K562 (cell line): ENCODE results near the gene KRTAP15-1. TPM values are rescaled to one million over a fixed set of nuclear protein-coding genes. Genes with fewer than 3 reads are reported as not detected.

Experiments
- ATAC-seq: fragments of 200-7000 bp; cut with Tn5 transposase; 3 replicates; pipeline ENCODE4 v1.9.1; 2020; ENCODE audit warnings: moderate library complexity
- BruUV-seq: library from RNA; stranded (reverse); fragments of 400-500 nt; replicated peaks from 2 replicates; lab custom pipeline; 2021; lab: Mats Ljungman, UMichigan
- CTCF ChIA-PET: fragments of 300-600 bp; formaldehyde crosslinking; extraction: SDS; loops from one replicate; lab custom pipeline; 2021; ENCODE audit warnings: low intra/inter-chr PET ratio; lab: Yijun Ruan, JAX
- POLR2A ChIA-PET: fragments of 300-600, 350-650 bp; sonication (Branson Sonifier 250); formaldehyde crosslinking; extraction: SDS; loops from one replicate; lab custom pipeline; 2021; ENCODE audit warnings: antibody characterized with exemption, inconsistent platforms; lab: Yijun Ruan, JAX
- DNase-seq, 4 experiments: peaks; one replicate each; pipeline versions ENCODE4 v3.0.0 to v3.0.0-alpha.2; 2011 to 2018; ENCODE audit warnings: low spot score in 3 of 4, mixed read lengths in 3 of 4; ENCODE audit errors: extremely low read depth in 1 of 4
- FAIRE-seq: peaks from 2 replicates; lab custom pipeline; 2011; peaks lifted over from hg19 to GRCh38; lab: Jason Lieb, UNC
- H2AFZ ChIP-seq: 2 replicates; pipeline ENCODE4 v1.6.0; 2011; ENCODE audit warnings: low read depth, low read length, control low read depth, inconsistent platforms
- H3K27ac ChIP-seq: fragments of 200-600 bp; 3 replicates; pipeline ENCODE4 v1.8.0; 2011; ENCODE audit warnings: low read depth, mild to moderate bottlenecking, control low read depth, inconsistent platforms, low read length, moderate library complexity, mixed read lengths; ENCODE audit errors: extremely low read depth
- H3K27me3 ChIP-seq, 2 experiments: fragments of 300-600 bp in 1 of 2; 2 replicates in 1 of 2; 3 replicates in 1 of 2; pipeline versions ENCODE4 v1.6.0 to v1.8.0; 2011; ENCODE audit warnings: inconsistent platforms in 2 of 2, low read length in 2 of 2, mild to moderate bottlenecking in 1 of 2, mixed read lengths in 1 of 2, moderate library complexity in 1 of 2; ENCODE audit not compliant: control insufficient read depth in 2 of 2, insufficient read depth in 2 of 2
- H3K36me3 ChIP-seq: fragments of 300-600 bp; 3 replicates; pipeline ENCODE4 v1.8.0; 2011; ENCODE audit warnings: mild to moderate bottlenecking, low read length, inconsistent platforms; ENCODE audit not compliant: control insufficient read depth, insufficient read depth
- H3K4me1 ChIP-seq, 2 experiments: fragments of 200-600 bp in 1 of 2; replicated peaks in 1 of 2; 2 replicates in 1 of 2; 3 replicates in 1 of 2; pipeline versions ENCODE4 v1.5.1 to v1.8.0; 2011; ENCODE audit warnings: inconsistent platforms in 2 of 2, low read length in 2 of 2, mild to moderate bottlenecking in 1 of 2, mixed read lengths in 1 of 2, moderate library complexity in 1 of 2; ENCODE audit not compliant: control insufficient read depth in 2 of 2, insufficient read depth in 2 of 2
- H3K4me2 ChIP-seq: 2 replicates; pipeline ENCODE4 v1.6.1; 2011; ENCODE audit warnings: low read length, control low read depth, inconsistent platforms, mixed read lengths; ENCODE audit not compliant: insufficient read depth
- H3K4me3 ChIP-seq: fragments of 200-600 bp; sonication (generic), shearing (Covaris generic); 2 replicates; pipeline ENCODE4 v1.5.1; 2016; ENCODE audit warnings: control low read depth, inconsistent platforms
- H3K79me2 ChIP-seq: fragments of 200-600 bp; 3 replicates; pipeline ENCODE4 v1.8.0; 2011; ENCODE audit warnings: low read length, inconsistent platforms; ENCODE audit not compliant: control insufficient read depth, insufficient read depth
- H3K9ac ChIP-seq, 2 experiments: 2 replicates each; pipeline versions ENCODE4 v1.6.0 to v1.6.1; 2011; ENCODE audit warnings: low read depth in 2 of 2, low read length in 2 of 2, control low read depth in 1 of 2, inconsistent platforms in 1 of 2, mild to moderate bottlenecking in 1 of 2, mixed read lengths in 1 of 2; ENCODE audit not compliant: insufficient read depth in 1 of 2
- H3K9me1 ChIP-seq: one replicate; pipeline ENCODE4 v1.6.0; 2011; ENCODE audit warnings: inconsistent platforms, mild to moderate bottlenecking, low read length, moderate library complexity; ENCODE audit not compliant: control insufficient read depth, insufficient read depth
- H3K9me3 ChIP-seq: replicated peaks from 2 replicates; pipeline ENCODE4 v1.5.1; 2011; ENCODE audit warnings: low read depth, low read length, inconsistent platforms; ENCODE audit not compliant: control insufficient read depth, insufficient read depth
- H4K20me1 ChIP-seq: replicated peaks from 2 replicates; pipeline ENCODE4 v1.6.1; 2011; ENCODE audit warnings: low read length, inconsistent platforms, mixed read lengths; ENCODE audit not compliant: control insufficient read depth, insufficient read depth
- C11orf30 ChIP-seq: fragments of 450-650 bp; IDR thresholded peaks from 2 replicates; pipeline ENCODE4 v1.6.1; 2016; ENCODE audit warnings: low read depth, mild to moderate bottlenecking
- CREM ChIP-seq: IDR thresholded peaks from 2 replicates; pipeline ENCODE4 v1.6.1; 2014; ENCODE audit warnings: antibody characterized with exemption, low read depth
- DDX20 ChIP-seq: fragments of 450-650 bp; IDR thresholded peaks from 2 replicates; pipeline ENCODE4 v1.6.1; 2016; ENCODE audit warnings: missing genetic modification characterization, low read depth, mild to moderate bottlenecking, missing compliant biosample characterization, moderate library complexity
- EGR1 ChIP-seq: fragments of 450-650 bp; conservative IDR thresholded peaks from 2 replicates; pipeline ENCODE4 v1.6.1; 2017; ENCODE audit warnings: mild to moderate bottlenecking
- FOXK2 ChIP-seq, 2 experiments: fragments of 450-650 bp; IDR thresholded peaks in 1 of 2; conservative IDR thresholded peaks in 1 of 2; 2 replicates each; pipeline ENCODE4 v1.6.1; 2016; ENCODE audit warnings: low read depth in 2 of 2, mild to moderate bottlenecking in 1 of 2
- HNRNPUL1 ChIP-seq: fragments of 200-400 bp; formaldehyde crosslinking; IDR thresholded peaks from 2 replicates; pipeline ENCODE4 v1.6.1; 2017; ENCODE audit warnings: low read length
- MAFF ChIP-seq: IDR thresholded peaks from 2 replicates; pipeline ENCODE4 v1.6.1; 2012; ENCODE audit warnings: low read length, improper control_type of control experiment
- MAFK ChIP-seq: IDR thresholded peaks from 2 replicates; pipeline ENCODE4 v1.6.1; 2011; ENCODE audit warnings: low read length, improper control_type of control experiment
- MEF2A ChIP-seq: IDR thresholded peaks from 2 replicates; pipeline ENCODE4 v1.6.1; 2011; ENCODE audit warnings: low read depth, mild to moderate bottlenecking, low read length, moderate library complexity; ENCODE audit not compliant: control insufficient read depth
- MTA1 ChIP-seq: fragments of 450-650 bp; IDR thresholded peaks from 2 replicates; pipeline ENCODE4 v1.6.1; 2017; ENCODE audit warnings: borderline replicate concordance
- RAD21 ChIP-seq, 2 experiments: fragments of 250-450 bp in 1 of 2; fragments of 450-650 bp in 1 of 2; sonication (Bioruptor Pico) in 1 of 2; formaldehyde crosslinking in 1 of 2; IDR thresholded peaks in 1 of 2; conservative IDR thresholded peaks in 1 of 2; 2 replicates each; pipeline versions ENCODE4 v1.4.0 to v1.8.0; 2020 to 2022; ENCODE audit warnings: mild to moderate bottlenecking in 2 of 2, moderate library complexity in 1 of 2
- RBBP5 ChIP-seq: fragments of 200-600 bp; sonication (generic); IDR thresholded peaks from 2 replicates; pipeline ENCODE4 v1.6.1; 2012; ENCODE audit warnings: borderline replicate concordance, mild to moderate bottlenecking, low read length, control low read depth, inconsistent platforms; ENCODE audit not compliant: insufficient read depth, poor library complexity, severe bottlenecking
- THRAP3 ChIP-seq: fragments of 450-650 bp; IDR thresholded peaks from 2 replicates; pipeline ENCODE4 v1.6.1; 2016; ENCODE audit warnings: mild to moderate bottlenecking, inconsistent platforms, borderline replicate concordance
- ZNF175 ChIP-seq: fragments of 200-800 bp; sonication (Bioruptor generic); IDR thresholded peaks from 2 replicates; pipeline ENCODE4 v1.6.1; 2016; ENCODE audit warnings: low read depth, mild to moderate bottlenecking, missing genetic modification characterization, missing compliant biosample characterization
- ZNF707 ChIP-seq: fragments of 250-450 bp; sonication (Bioruptor Pico); conservative IDR thresholded peaks from 2 replicates; pipeline ENCODE4 v1.8.0; 2022; ENCODE audit warnings: inconsistent platforms, mild to moderate bottlenecking, moderate library complexity
- WGBS: fragments of 100-300 bp; shearing (Covaris generic); methylation state at CpG from one replicate; pipeline ENCODE4 v1.1.6; 2016; ENCODE audit warnings: low coverage, mixed read lengths; ENCODE audit not compliant: insufficient coverage; ENCODE audit errors: missing lambda C conversion rate; 5-methylcytosine and 5-hydroxymethylcytosine counted together
- in situ Hi-C: fragments of 300-500 bp; cut with MboI; formaldehyde crosslinking; loops from 4 replicates; pipeline ENCODE4 v1.15.0; 2018; ENCODE audit warnings: inconsistent platforms, mixed read lengths
- intact Hi-C: fragments of 100-400 bp; cut with micrococcal nuclease; formaldehyde crosslinking; loops from 2 replicates; pipeline ENCODE4 v1.14.2; 2022
- polyA plus RNA-seq, 8 experiments: library from polyadenylated mRNA; depleted of rRNA in 4 of 8; stranded (reverse) in 5 of 8; unstranded in 3 of 8; fragments of >200 nt; fragmentation: Nextera tagmentation in 2 of 8; fragmentation: Illumina TruSeq in 1 of 8; extraction: Ambion mirVana in 2 of 8; extraction: Trizol in 1 of 8; gene quantifications; 2 replicates each; pipeline versions ENCODE4 v1.2.1 to v1.2.3, GENCODE V29; 2011 to 2014; ENCODE audit warnings: inconsistent platforms in 1 of 8, missing spikeins in 1 of 8
- total RNA-seq, 7 experiments: library from RNA; depleted of rRNA in 6 of 7; stranded (reverse); fragments of >200 nt in 6 of 7; fragmentation: Illumina TruSeq in 2 of 7; extraction: Trizol in 2 of 7; gene quantifications; 2 replicates each; pipeline versions ENCODE4 v1.2.1 to v1.2.3, GENCODE V29; 2011 to 2021; ENCODE audit warnings: low replicate concordance in 1 of 7
- TF ChIP-seq, protein P1 (sequence below): fragments of 450-650 bp; formaldehyde crosslinking; IDR thresholded peaks from 2 replicates; pipeline ENCODE4 v1.4.0; 2020; ENCODE audit warnings: mild to moderate bottlenecking, moderate library complexity
- TF ChIP-seq, protein P2 (sequence below), 3 experiments: IDR thresholded peaks in 2 of 3; conservative IDR thresholded peaks in 1 of 3; 2 replicates each; pipeline ENCODE4 v1.5.1; 2011 to 2012; ENCODE audit warnings: low read length in 3 of 3, mild to moderate bottlenecking in 3 of 3, control low read depth in 2 of 3, improper control_type of control experiment in 1 of 3, inconsistent platforms in 1 of 3, low read depth in 1 of 3, mixed read lengths in 1 of 3, moderate library complexity in 1 of 3; ENCODE audit not compliant: insufficient read depth in 2 of 3
- TF ChIP-seq, protein P3 (sequence below), 2 experiments: IDR thresholded peaks; 2 replicates each; pipeline ENCODE4 v1.6.1; 2012; ENCODE audit warnings: improper control_type of control experiment in 2 of 2, low read depth in 2 of 2, low read length in 2 of 2, borderline replicate concordance in 1 of 2

KRTAP15-1 gene
- total and polyA plus RNA-seq, 9 of the 15 experiments (the other 6 are each of a cell fraction or from before 2014, with no cell fraction given): not detected

- Histone ChIP-seq H4K20me1 (no peaks in the 10 kb centered on the region), H2AFZ (no peak overlapping the region), H3K36me3 (no peaks in the 10 kb centered on the region), H3K4me3 (no peak overlapping the region), H3K9ac (no peak overlapping the region), H3K4me2 (no peak overlapping the region), H3K79me2 (no peaks in the 10 kb centered on the region), H3K9me3 (no peaks in the 10 kb centered on the region), H3K27ac (no peak overlapping the region), H3K9me1 (no peaks in the 10 kb centered on the region), H3K27me3 (no peaks in the 10 kb centered on the region), H3K4me1 (no peaks in the 10 kb centered on the region)
- CTCF ChIA-PET: interaction anchor here (0.6 kb wide), 1 partner anchor 52 kb away, joined by 3 read pairs; no protein-coding TSS in a partner anchor
- DNase-seq (peak in 2 of 4 experiments; percentile 11 to 20), FAIRE-seq (no peak), ATAC-seq (no peak)
- intact Hi-C loops: no loop called here
- WGBS: 2% methylated on average over 3 of the region's 3 CpGs
- in situ Hi-C loops: no loop called here
- BruUV-seq: no TSS peak
- POLR2A ChIA-PET: no interaction called here
- TF ChIP-seq FOXK2 (conservative IDR thresholded peaks at IDR 0.05 in 1 of 2, IDR thresholded peaks at IDR 0.05 in 1 of 2; ENCODE audit: low read depth in 2 of 2): no peak
- no peak for TF ChIP-seq RBBP5
- no peak for TF ChIP-seq HNRNPUL1
- TF ChIP-seq MEF2A: no peak
- TF ChIP-seq, protein P1, sequence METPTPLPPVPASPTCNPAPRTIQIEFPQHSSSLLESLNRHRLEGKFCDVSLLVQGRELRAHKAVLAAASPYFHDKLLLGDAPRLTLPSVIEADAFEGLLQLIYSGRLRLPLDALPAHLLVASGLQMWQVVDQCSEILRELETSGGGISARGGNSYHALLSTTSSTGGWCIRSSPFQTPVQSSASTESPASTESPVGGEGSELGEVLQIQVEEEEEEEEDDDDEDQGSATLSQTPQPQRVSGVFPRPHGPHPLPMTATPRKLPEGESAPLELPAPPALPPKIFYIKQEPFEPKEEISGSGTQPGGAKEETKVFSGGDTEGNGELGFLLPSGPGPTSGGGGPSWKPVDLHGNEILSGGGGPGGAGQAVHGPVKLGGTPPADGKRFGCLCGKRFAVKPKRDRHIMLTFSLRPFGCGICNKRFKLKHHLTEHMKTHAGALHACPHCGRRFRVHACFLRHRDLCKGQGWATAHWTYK (CRISPR knock-in tag): no peak
- no peak for TF ChIP-seq DDX20 (tag)
- TF ChIP-seq ZNF175: no peak
- peak in 1 of 2 experiments; percentile 43; a peak in 2 of 4 replicates for TF ChIP-seq RAD21 (CRISPR knock-in tag; conservative IDR thresholded peaks at IDR 0.05 in 1 of 2, IDR thresholded peaks at IDR 0.05 in 1 of 2)
- TF ChIP-seq, protein P2, sequence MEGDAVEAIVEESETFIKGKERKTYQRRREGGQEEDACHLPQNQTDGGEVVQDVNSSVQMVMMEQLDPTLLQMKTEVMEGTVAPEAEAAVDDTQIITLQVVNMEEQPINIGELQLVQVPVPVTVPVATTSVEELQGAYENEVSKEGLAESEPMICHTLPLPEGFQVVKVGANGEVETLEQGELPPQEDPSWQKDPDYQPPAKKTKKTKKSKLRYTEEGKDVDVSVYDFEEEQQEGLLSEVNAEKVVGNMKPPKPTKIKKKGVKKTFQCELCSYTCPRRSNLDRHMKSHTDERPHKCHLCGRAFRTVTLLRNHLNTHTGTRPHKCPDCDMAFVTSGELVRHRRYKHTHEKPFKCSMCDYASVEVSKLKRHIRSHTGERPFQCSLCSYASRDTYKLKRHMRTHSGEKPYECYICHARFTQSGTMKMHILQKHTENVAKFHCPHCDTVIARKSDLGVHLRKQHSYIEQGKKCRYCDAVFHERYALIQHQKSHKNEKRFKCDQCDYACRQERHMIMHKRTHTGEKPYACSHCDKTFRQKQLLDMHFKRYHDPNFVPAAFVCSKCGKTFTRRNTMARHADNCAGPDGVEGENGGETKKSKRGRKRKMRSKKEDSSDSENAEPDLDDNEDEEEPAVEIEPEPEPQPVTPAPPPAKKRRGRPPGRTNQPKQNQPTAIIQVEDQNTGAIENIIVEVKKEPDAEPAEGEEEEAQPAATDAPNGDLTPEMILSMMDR (IDR thresholded peaks at IDR 0.05 in 2 of 3, conservative IDR thresholded peaks at IDR 0.05 in 1 of 3; ENCODE audit: insufficient read depth in 2 of 3, low read depth in 1 of 3, low read length in 3 of 3): peak in 2 of 3 experiments; percentile 28 to 29; a peak in 2 of 6 replicates
- no peak for TF ChIP-seq THRAP3
- peak; percentile 41; the same call in 1 of the 2 replicates for TF ChIP-seq MAFK
- TF ChIP-seq MTA1: no peak
- TF ChIP-seq ZNF707 (CRISPR knock-in tag): no peak
- peak; percentile 47 for TF ChIP-seq MAFF
- peak; percentile 22; the same call in 1 of the 2 replicates for TF ChIP-seq C11orf30
- TF ChIP-seq, protein P3, sequence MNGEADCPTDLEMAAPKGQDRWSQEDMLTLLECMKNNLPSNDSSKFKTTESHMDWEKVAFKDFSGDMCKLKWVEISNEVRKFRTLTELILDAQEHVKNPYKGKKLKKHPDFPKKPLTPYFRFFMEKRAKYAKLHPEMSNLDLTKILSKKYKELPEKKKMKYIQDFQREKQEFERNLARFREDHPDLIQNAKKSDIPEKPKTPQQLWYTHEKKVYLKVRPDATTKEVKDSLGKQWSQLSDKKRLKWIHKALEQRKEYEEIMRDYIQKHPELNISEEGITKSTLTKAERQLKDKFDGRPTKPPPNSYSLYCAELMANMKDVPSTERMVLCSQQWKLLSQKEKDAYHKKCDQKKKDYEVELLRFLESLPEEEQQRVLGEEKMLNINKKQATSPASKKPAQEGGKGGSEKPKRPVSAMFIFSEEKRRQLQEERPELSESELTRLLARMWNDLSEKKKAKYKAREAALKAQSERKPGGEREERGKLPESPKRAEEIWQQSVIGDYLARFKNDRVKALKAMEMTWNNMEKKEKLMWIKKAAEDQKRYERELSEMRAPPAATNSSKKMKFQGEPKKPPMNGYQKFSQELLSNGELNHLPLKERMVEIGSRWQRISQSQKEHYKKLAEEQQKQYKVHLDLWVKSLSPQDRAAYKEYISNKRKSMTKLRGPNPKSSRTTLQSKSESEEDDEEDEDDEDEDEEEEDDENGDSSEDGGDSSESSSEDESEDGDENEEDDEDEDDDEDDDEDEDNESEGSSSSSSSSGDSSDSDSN (IDR thresholded peaks at IDR 0.05; ENCODE audit: borderline replicate concordance in 1 of 2, low read depth in 2 of 2, low read length in 2 of 2): no peak
- TF ChIP-seq EGR1: no peak
- TF ChIP-seq CREM: no peak
Measured at GRCh38 chr21:30463713-30464112, 23.6 kb downstream of the KRTAP15-1 start.
